T-cell (primary cell): ENCODE measurements around the gene AQP3. TPM values are rescaled to one million over a fixed set of nuclear protein-coding genes. Genes with fewer than 3 reads are reported as not detected.
A peak's percentile ranks its signal among the peaks of the same experiment; 100 is the strongest.
"Not testable (repeated sequence)": the region's sequence is repeated elsewhere in the genome, so short reads cannot be mapped to it uniquely, and the experiment has no call there.

ENCODE experiments used
- ATAC-seq, 4 experiments: fragments of 200-7000 bp in 3 of 4; fragments of 150-1000 bp in 1 of 4; cut with Tn5 transposase; replicated peaks in 1 of 4; 1 replicate in 3 of 4; 2 replicates in 1 of 4; pipeline ENCODE4 v1.10.0; 2021; ENCODE audit warnings: moderate library complexity in 3 of 4, mild to moderate bottlenecking in 2 of 4, moderate number of reproducible peaks in 1 of 4
- CTCF ChIA-PET, 2 donors: fragments of 300-600 bp; sonication (Branson Sonifier 250); formaldehyde crosslinking; loops; one replicate each; lab custom pipeline; 2022; ENCODE audit warnings: antibody characterized with exemption in 2 of 2; lab: Charles Lee
- POLR2A ChIA-PET, 2 donors: fragments of 300-600 bp; sonication (Branson Sonifier 250); formaldehyde crosslinking; loops; one replicate each; lab custom pipeline; 2022; ENCODE audit warnings: antibody characterized with exemption in 2 of 2; lab: Charles Lee
- DNase-seq, 35 experiments: peaks; one replicate each; pipeline versions ENCODE4 v3.0.0 to v3.0.0-alpha.2; 2013 to 2023
- H3K27ac ChIP-seq: one replicate; pipeline ENCODE4 v1.5.1; 2013; ENCODE audit warnings: low read length
- H3K27me3 ChIP-seq, 2 experiments: replicated peaks in 1 of 2; 1 replicate in 1 of 2; 2 replicates in 1 of 2; pipeline versions ENCODE4 v1.6.1 to v1.7.0; 2013; ENCODE audit warnings: low read length in 1 of 2, mixed read lengths in 1 of 2; ENCODE audit not compliant: control insufficient read depth in 2 of 2, insufficient read depth in 2 of 2; ENCODE audit errors: extremely low read depth in 1 of 2
- H3K36me3 ChIP-seq, 2 donors: 1 replicate in 1 of 2; 2 replicates in 1 of 2; pipeline versions ENCODE4 v1.6.1 to v1.7.0; 2013; ENCODE audit warnings: low read length in 1 of 2; ENCODE audit not compliant: control insufficient read depth in 2 of 2, insufficient read depth in 1 of 2; ENCODE audit errors: extremely low read depth in 1 of 2
- H3K4me1 ChIP-seq, 2 experiments: 1 replicate in 1 of 2; 2 replicates in 1 of 2; pipeline versions ENCODE4 v1.6.1 to v1.7.0; 2013; ENCODE audit warnings: low read length in 2 of 2, mixed read lengths in 1 of 2; ENCODE audit not compliant: insufficient read depth in 2 of 2, control insufficient read depth in 1 of 2; ENCODE audit errors: extremely low read depth in 1 of 2
- H3K4me3 ChIP-seq, 2 donors: 1 replicate in 1 of 2; 2 replicates in 1 of 2; pipeline versions ENCODE4 v1.5.1 to v1.7.0; 2013; ENCODE audit warnings: mild to moderate bottlenecking in 2 of 2, low read length in 1 of 2, moderate library complexity in 1 of 2; ENCODE audit not compliant: control insufficient read depth in 1 of 2; ENCODE audit errors: extremely low read depth in 1 of 2
- H3K9me3 ChIP-seq: 2 replicates; pipeline ENCODE4 v1.7.0; 2013
- H3K27ac Mint-ChIP-seq, 2 donors: one replicate each; pipeline ENCODE4 v1.8.0; 2020 to 2021; ENCODE audit warnings: mild to moderate bottlenecking in 2 of 2, mixed read lengths in 2 of 2
- H3K27me3 Mint-ChIP-seq, 2 donors: one replicate each; pipeline ENCODE4 v1.8.0; 2021 to 2022; ENCODE audit warnings: mixed read lengths in 2 of 2
- H3K36me3 Mint-ChIP-seq: one replicate; pipeline ENCODE4 v1.8.0; 2021; ENCODE audit warnings: mixed read lengths
- H3K4me1 Mint-ChIP-seq, 3 donors: one replicate each; pipeline ENCODE4 v1.8.0; 2020 to 2022; ENCODE audit warnings: mixed read lengths in 3 of 3, mild to moderate bottlenecking in 1 of 3
- H3K4me3 Mint-ChIP-seq, 3 donors: one replicate each; pipeline ENCODE4 v1.8.0; 2020 to 2022; ENCODE audit warnings: mild to moderate bottlenecking in 3 of 3, mixed read lengths in 3 of 3, moderate library complexity in 3 of 3
- H3K9me3 Mint-ChIP-seq, 3 donors: one replicate each; pipeline ENCODE4 v1.8.0; 2020 to 2022; ENCODE audit warnings: mixed read lengths in 3 of 3
- WGBS: methylation state at CpG from one replicate; pipeline ENCODE4 v1.1.5; 2013; ENCODE audit warnings: missing lambda C conversion rate; ENCODE audit not compliant: insufficient coverage; 5-methylcytosine and 5-hydroxymethylcytosine counted together
- total RNA-seq, 35 experiments: library from RNA in 6 of 35; stranded (reverse) in 6 of 35; fragments of 120-200 nt in 1 of 35; gene quantifications; one replicate each; pipeline versions ENCODE4 v1.2.1 to v1.2.4 and lab custom pipeline; 2013 to 2026

Gene AQP3
- 100 to 1,000 TPM in 3 of 5 donors, 10 to 100 TPM in 2; 85.7 to 130 (median 111) TPM for total RNA-seq
- 118 TPM for total RNA-seq (2013)
- total RNA-seq (lab: John Stamatoyannopoulos, UW) = 5.9 to 208 (median 101) reads per million in 29 experiments

- POLR2A ChIA-PET = interaction anchor here (0.5 to 1.5 kb wide), 6 partner anchors 17 to 382 kb away, joined by 3 to 12 read pairs (median 4); partner anchors contain the start of gene NOL6 (in 1 of the 2)
- H3K4me3 ChIP-seq = peak within 1 kb of the TSS; percentile 77 to 83
- DNase-seq = peak; percentile 36 to 85 (median 68)
- H3K36me3 Mint-ChIP-seq = peaks cover 7% of the 10 kb centered on the region
- H3K27me3 ChIP-seq = no peaks in the 10 kb centered on the region
- no peaks in the 10 kb centered on the region for H3K9me3 Mint-ChIP-seq
- peak; percentile 67 to 74 (median 73) for ATAC-seq
- H3K27ac Mint-ChIP-seq = peak within 1 kb of the TSS; percentile 95 to 98
- H3K4me1 ChIP-seq = peaks cover 19 to 67% of the 10 kb centered on the region in 2 experiments
- whole genome bisulfite sequencing = 0% methylated on average over 46 of the region's 50 CpGs
- H3K27ac ChIP-seq = peak within 1 kb of the TSS; percentile 71
- peak within 1 kb of the TSS; percentile 94 to 98 (median 94) for H3K4me3 Mint-ChIP-seq
- H3K4me1 Mint-ChIP-seq = peaks cover 50 to 64% (median 64%) of the 10 kb centered on the region in 3 donors
- CTCF ChIA-PET = interaction anchor here (0.6 to 4.3 kb wide), 17 partner anchors 12 to 73 kb away, joined by 3 to 27 read pairs (median 5); partner anchors contain the start of gene NOL6 (in 2 of the 2)
- peaks cover 9 to 24% of the 10 kb centered on the region in 2 donors for H3K36me3 ChIP-seq
- H3K27me3 Mint-ChIP-seq = no peaks in the 10 kb centered on the region
- no peaks in the 10 kb centered on the region for H3K9me3 ChIP-seq
Observed at GRCh38 chr9:33446946-33447798, at the start of gene AQP3. TSS of gene AQP3 (minus strand) at chr9:33447593. CDS start at chr9:33447530, 63 bp downstream.

DNA sequence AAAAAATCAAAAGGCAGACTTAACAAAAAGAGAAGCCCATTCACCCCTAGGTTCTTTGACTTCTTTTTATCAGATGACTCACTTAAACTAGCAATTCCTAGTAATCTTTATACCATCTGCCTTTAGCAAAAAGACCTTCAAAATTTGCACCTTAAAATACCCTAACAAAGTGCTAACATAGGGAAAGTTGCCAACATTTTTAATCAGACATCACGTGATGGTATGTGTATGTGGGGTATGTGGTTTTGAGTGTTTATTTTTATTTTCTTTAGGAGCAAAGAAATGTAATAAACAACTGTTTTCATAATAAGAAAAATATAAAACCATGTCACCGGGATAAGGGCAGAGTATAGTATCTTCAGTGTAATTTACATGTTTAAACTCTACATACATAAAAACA lies 46.4 kb upstream of the AQP3 start:
- H3K4me1 Mint-ChIP-seq, H3K4me3 ChIP-seq, H3K27ac ChIP-seq, H3K27ac Mint-ChIP-seq, H3K9me3 Mint-ChIP-seq, ATAC-seq, H3K27me3 ChIP-seq, H3K36me3 Mint-ChIP-seq, CTCF ChIA-PET, H3K4me3 Mint-ChIP-seq, DNase-seq, POLR2A ChIA-PET, H3K9me3 ChIP-seq, H3K36me3 ChIP-seq, H3K4me1 ChIP-seq, H3K27me3 Mint-ChIP-seq: not testable (repeated sequence)
- no CpG with 5 or more reads among the region's 2 CpGs for WGBS

DNA sequence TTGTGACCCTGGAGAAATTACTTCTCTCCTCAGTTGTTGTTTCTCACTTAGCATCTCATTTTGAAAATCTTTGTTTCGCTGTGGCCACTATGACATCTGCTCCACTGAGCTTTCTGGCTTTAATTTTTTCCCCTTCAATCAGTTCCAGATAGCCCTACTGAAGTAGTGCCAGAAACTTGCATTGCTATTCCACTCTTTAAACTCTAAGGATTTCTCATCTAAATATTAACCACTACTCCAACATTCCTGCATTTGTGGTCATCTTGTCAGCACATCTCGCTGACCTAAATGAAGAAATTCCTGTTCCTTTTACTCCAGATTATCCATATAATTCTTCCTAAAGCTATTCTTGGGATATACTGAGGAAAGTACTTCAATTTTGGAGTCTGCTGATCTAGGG lies 41.7 kb upstream of the AQP3 start:
- POLR2A ChIA-PET = no interaction called here
- Mint-ChIP-seq H3K27ac (no peak overlapping the region), H3K4me1 (no peaks in the 10 kb centered on the region), H3K4me3 (no peak overlapping the region), H3K9me3 (no peaks in the 10 kb centered on the region), H3K36me3 (no peaks in the 10 kb centered on the region), H3K27me3 (peaks cover 0 to 3% of the 10 kb centered on the region in 2 donors)
- Histone ChIP-seq H3K27ac (no peak overlapping the region), H3K9me3 (no peaks in the 10 kb centered on the region), H3K4me3 (no peak overlapping the region), H3K4me1 (no peaks in the 10 kb centered on the region), H3K36me3 (no peaks in the 10 kb centered on the region), H3K27me3 (no peaks in the 10 kb centered on the region)
- CTCF ChIA-PET = no interaction called here
- WGBS = 80% methylated on average over 1 of the region's 2 CpGs
- DNase-seq (no peak), ATAC-seq (no peak)

DNA sequence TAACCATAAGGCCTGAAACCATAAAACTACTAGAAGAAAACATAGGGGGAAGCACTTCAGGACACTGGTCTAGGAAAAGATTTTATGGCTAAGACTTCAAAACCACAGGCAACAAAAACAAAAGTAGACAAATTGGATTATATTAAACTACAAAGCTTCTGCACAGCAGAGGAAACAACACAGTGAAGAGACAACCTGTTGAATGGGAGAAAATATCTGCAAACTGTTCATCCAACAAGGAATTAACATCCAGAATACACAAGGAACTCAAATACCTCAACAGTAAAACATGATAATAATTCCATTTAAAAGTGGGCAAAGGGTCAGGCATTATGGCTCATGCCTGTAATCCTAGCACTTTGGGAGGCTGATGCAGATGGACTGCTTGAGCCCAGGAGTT lies 37.9 kb upstream of the AQP3 start:
- H3K36me3 ChIP-seq, H3K27ac ChIP-seq, H3K27me3 Mint-ChIP-seq, CTCF ChIA-PET, H3K4me3 ChIP-seq, H3K4me1 Mint-ChIP-seq, H3K36me3 Mint-ChIP-seq, H3K27ac Mint-ChIP-seq, H3K4me1 ChIP-seq, ATAC-seq, DNase-seq, POLR2A ChIA-PET, H3K9me3 Mint-ChIP-seq, H3K4me3 Mint-ChIP-seq, H3K9me3 ChIP-seq, H3K27me3 ChIP-seq: not testable (repeated sequence)

DNA sequence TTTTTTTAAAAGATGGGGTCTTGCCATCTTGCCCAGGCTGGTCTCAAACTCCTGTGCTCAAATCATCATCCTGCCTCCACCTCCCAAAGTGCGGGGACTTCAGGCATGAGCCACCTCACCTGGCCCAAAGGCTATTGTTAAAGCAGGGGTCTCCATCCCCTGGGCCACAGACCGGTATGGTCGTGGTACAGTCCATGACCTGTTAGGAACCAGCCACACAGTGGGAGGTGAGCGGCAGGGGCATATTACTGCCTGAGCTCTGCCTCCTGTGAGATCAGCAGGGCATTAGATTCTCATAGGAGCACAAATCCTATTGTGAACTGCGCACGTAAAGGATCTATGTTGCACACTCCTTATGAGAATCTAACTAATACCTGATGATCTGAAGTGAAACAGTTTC lies 33.6 kb upstream of the AQP3 start:
- no peaks in the 10 kb centered on the region for H3K36me3 Mint-ChIP-seq
- Histone ChIP-seq H3K9me3 (no peaks in the 10 kb centered on the region), H3K4me1 (no peaks in the 10 kb centered on the region), H3K27ac (no peak overlapping the region), H3K4me3 (no peak overlapping the region), H3K36me3 (no peaks in the 10 kb centered on the region), H3K27me3 (no peaks in the 10 kb centered on the region)
- 95% methylated on average over 6 of the region's 6 CpGs for WGBS
- H3K27me3 Mint-ChIP-seq = no peaks in the 10 kb centered on the region
- H3K4me1 Mint-ChIP-seq = no peaks in the 10 kb centered on the region
- H3K4me3 Mint-ChIP-seq = no peak overlapping the region
- H3K27ac Mint-ChIP-seq = no peak overlapping the region
- DNase-seq = no peak
- ChIA-PET POLR2A (no interaction called here), CTCF (no interaction called here)
- ATAC-seq = no peak
- H3K9me3 Mint-ChIP-seq = no peaks in the 10 kb centered on the region

DNA sequence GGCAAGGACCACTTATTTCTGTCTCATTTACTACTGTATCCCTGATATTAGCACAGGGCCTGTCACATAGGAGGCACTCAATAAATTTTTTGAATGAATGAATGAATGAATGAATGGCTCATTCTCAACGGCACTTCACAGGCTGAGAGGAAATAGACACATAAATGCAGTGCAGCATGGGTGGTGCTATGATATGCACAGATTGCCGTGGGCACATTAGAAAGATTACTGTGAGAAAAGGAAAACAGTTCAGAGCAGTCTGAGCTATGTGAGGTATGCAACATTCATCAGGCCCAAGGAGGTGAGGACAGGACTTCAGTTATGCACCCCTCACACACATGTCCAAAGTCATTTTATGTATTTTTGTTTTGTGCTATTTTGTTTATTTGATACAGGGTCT lies 32.7 kb upstream of the AQP3 start:
- ChIA-PET CTCF (no interaction called here), POLR2A (no interaction called here)
- H3K4me3 ChIP-seq = no peak overlapping the region
- H3K27me3 ChIP-seq = no peaks in the 10 kb centered on the region
- H3K27ac ChIP-seq = no peak overlapping the region
- no peaks in the 10 kb centered on the region for H3K4me1 ChIP-seq
- H3K9me3 ChIP-seq = no peaks in the 10 kb centered on the region
- no peaks in the 10 kb centered on the region for H3K36me3 Mint-ChIP-seq
- no peaks in the 10 kb centered on the region for H3K36me3 ChIP-seq
- H3K4me1 Mint-ChIP-seq = no peaks in the 10 kb centered on the region
- H3K27me3 Mint-ChIP-seq = no peaks in the 10 kb centered on the region
- DNase-seq (no peak), ATAC-seq (no peak)
- H3K9me3 Mint-ChIP-seq = no peaks in the 10 kb centered on the region
- no peak overlapping the region for H3K4me3 Mint-ChIP-seq
- no peak overlapping the region for H3K27ac Mint-ChIP-seq
- 80% methylated on average over 1 of the region's 2 CpGs for WGBS
